HUES64 (cell line): ENCODE measurements around the gene DGKI.

ENCODE experiments used
- H3K27ac ChIP-seq: 2 replicates; pipeline ENCODE4 v1.7.0; 2013; ENCODE audit warnings: low read depth, low read length, inconsistent platforms
- H3K27me3 ChIP-seq: 2 replicates; pipeline ENCODE4 v1.6.1; 2013; ENCODE audit warnings: mild to moderate bottlenecking, low read length; ENCODE audit not compliant: insufficient read depth
- H3K36me3 ChIP-seq: 2 replicates; pipeline ENCODE4 v1.6.1; 2013; ENCODE audit warnings: mild to moderate bottlenecking, low read length; ENCODE audit not compliant: insufficient read depth
- H3K4me1 ChIP-seq: 2 replicates; pipeline ENCODE4 v1.6.1; 2013; ENCODE audit warnings: mild to moderate bottlenecking, low read length, moderate library complexity; ENCODE audit not compliant: insufficient read depth
- H3K4me3 ChIP-seq: 2 replicates; pipeline ENCODE4 v1.5.1; 2013; ENCODE audit warnings: mild to moderate bottlenecking, low read length, moderate library complexity
- H3K9ac ChIP-seq: 2 replicates; pipeline ENCODE4 v1.6.1; 2013; ENCODE audit warnings: mild to moderate bottlenecking, low read depth, low read length
- H3K9me3 ChIP-seq: 2 replicates; pipeline ENCODE4 v1.6.1; 2013; ENCODE audit warnings: low read depth, low read length; ENCODE audit not compliant: insufficient read depth
- WGBS: fragments of 150-250, 120-280 bp; methylation state at CpG from one replicate; pipeline ENCODE4 v1.1.7; 2013; ENCODE audit warnings: missing lambda C conversion rate; 5-methylcytosine and 5-hydroxymethylcytosine counted together

Gene DGKI

GRCh38 chr7:137636376-137636775 is 210.4 kb downstream of the DGKI start:
- H3K27me3 ChIP-seq: no peaks in the 10 kb centered on the region
- no peaks in the 10 kb centered on the region for H3K36me3 ChIP-seq
- no peak overlapping the region for H3K9ac ChIP-seq
- H3K4me1 ChIP-seq: no peaks in the 10 kb centered on the region
- H3K4me3 ChIP-seq: no peak overlapping the region
- 72% methylated on average over 2 of the region's 2 CpGs for WGBS
- H3K27ac ChIP-seq: no peak overlapping the region
- no peaks in the 10 kb centered on the region for H3K9me3 ChIP-seq

GRCh38 chr7:137635874-137636273 is 210.9 kb downstream of the DGKI start:
- no peaks in the 10 kb centered on the region for H3K27me3 ChIP-seq
- no peak overlapping the region for H3K4me3 ChIP-seq
- no peak overlapping the region for H3K27ac ChIP-seq
- no peak overlapping the region for H3K9ac ChIP-seq
- H3K4me1 ChIP-seq: no peaks in the 10 kb centered on the region
- WGBS: 93% methylated on average over 6 of the region's 6 CpGs
- H3K36me3 ChIP-seq: no peaks in the 10 kb centered on the region
- H3K9me3 ChIP-seq: no peaks in the 10 kb centered on the region

GRCh38 chr7:137635132-137635531 is 211.6 kb downstream of the DGKI start:
- no peak overlapping the region for H3K4me3 ChIP-seq
- H3K36me3 ChIP-seq: no peaks in the 10 kb centered on the region
- H3K9me3 ChIP-seq: no peaks in the 10 kb centered on the region
- H3K27me3 ChIP-seq: no peaks in the 10 kb centered on the region
- no peak overlapping the region for H3K9ac ChIP-seq
- WGBS: 97% methylated on average over 3 of the region's 3 CpGs
- no peaks in the 10 kb centered on the region for H3K4me1 ChIP-seq
- no peak overlapping the region for H3K27ac ChIP-seq

- Histone ChIP-seq H3K4me1 (no peaks in the 10 kb centered on the region), H3K9ac (no peak overlapping the region), H3K4me3 (no peak overlapping the region), H3K27me3 (no peaks in the 10 kb centered on the region), H3K9me3 (no peaks in the 10 kb centered on the region), H3K27ac (no peak overlapping the region), H3K36me3 (no peaks in the 10 kb centered on the region)
- WGBS: 90% methylated on average over 1 of the region's 1 CpG
Measured at GRCh38 chr7:137634356-137634755, 212.4 kb downstream of the DGKI start.

- Histone ChIP-seq H3K27me3 (no peaks in the 10 kb centered on the region), H3K36me3 (no peaks in the 10 kb centered on the region), H3K4me3 (no peak overlapping the region), H3K9ac (no peak overlapping the region), H3K9me3 (no peaks in the 10 kb centered on the region), H3K27ac (no peak overlapping the region), H3K4me1 (no peaks in the 10 kb centered on the region)
- WGBS: 98% methylated on average over 5 of the region's 5 CpGs
Measured at GRCh38 chr7:137633133-137633532, 213.6 kb downstream of the DGKI start.

GRCh38 chr7:137628216-137628615 is 218.6 kb downstream of the DGKI start:
- WGBS: 94% methylated on average over 3 of the region's 3 CpGs
- Histone ChIP-seq H3K9ac (no peak overlapping the region), H3K36me3 (no peaks in the 10 kb centered on the region), H3K4me3 (no peak overlapping the region), H3K27ac (no peak overlapping the region), H3K9me3 (no peaks in the 10 kb centered on the region), H3K4me1 (no peaks in the 10 kb centered on the region), H3K27me3 (no peaks in the 10 kb centered on the region)

GRCh38 chr7:137626469-137627067 is 220.2 kb downstream of the DGKI start:
- no peaks in the 10 kb centered on the region for H3K36me3 ChIP-seq
- 35% methylated on average over 8 of the region's 8 CpGs for WGBS
- H3K9me3 ChIP-seq: no peaks in the 10 kb centered on the region
- no peaks in the 10 kb centered on the region for H3K4me1 ChIP-seq
- no peak overlapping the region for H3K9ac ChIP-seq
- no peaks in the 10 kb centered on the region for H3K27me3 ChIP-seq
- H3K4me3 ChIP-seq: no peak overlapping the region
- H3K27ac ChIP-seq: no peak overlapping the region

- H3K4me1 ChIP-seq: no peaks in the 10 kb centered on the region
- no peak overlapping the region for H3K4me3 ChIP-seq
- no peaks in the 10 kb centered on the region for H3K9me3 ChIP-seq
- H3K9ac ChIP-seq: no peak overlapping the region
- H3K36me3 ChIP-seq: no peaks in the 10 kb centered on the region
- WGBS: 89% methylated on average over 7 of the region's 7 CpGs
- no peak overlapping the region for H3K27ac ChIP-seq
- no peaks in the 10 kb centered on the region for H3K27me3 ChIP-seq
Measured at GRCh38 chr7:137625197-137625596, 221.6 kb downstream of the DGKI start.

GRCh38 chr7:137619181-137619580 is 227.6 kb downstream of the DGKI start:
- Histone ChIP-seq H3K27ac (no peak overlapping the region), H3K4me3 (no peak overlapping the region), H3K9ac (no peak overlapping the region), H3K27me3 (no peaks in the 10 kb centered on the region), H3K4me1 (no peaks in the 10 kb centered on the region), H3K9me3 (no peaks in the 10 kb centered on the region), H3K36me3 (no peaks in the 10 kb centered on the region)
- 100% methylated on average over 1 of the region's 1 CpG for WGBS

- H3K4me1 ChIP-seq: no peaks in the 10 kb centered on the region
- 100% methylated on average over 1 of the region's 1 CpG for WGBS
Measured at GRCh38 chr7:137618748-137619147, 228.0 kb downstream of the DGKI start.

GRCh38 chr7:137613006-137613525 is 233.7 kb downstream of the DGKI start:
- Histone ChIP-seq H3K27ac (no peak overlapping the region), H3K36me3 (no peaks in the 10 kb centered on the region), H3K27me3 (no peaks in the 10 kb centered on the region), H3K4me1 (peaks cover 10% of the 10 kb centered on the region; the same call in 1 of the 2 replicates), H3K9ac (no peak overlapping the region), H3K9me3 (no peaks in the 10 kb centered on the region), H3K4me3 (no peak overlapping the region)
- 90% methylated on average over 2 of the region's 3 CpGs for WGBS

More at GRCh38 chr7:137618748-137619147, 228.0 kb downstream of the DGKI start:
- Histone ChIP-seq H3K36me3 (no peaks in the 10 kb centered on the region), H3K4me3 (no peak overlapping the region), H3K27me3 (no peaks in the 10 kb centered on the region), H3K27ac (no peak overlapping the region), H3K9ac (no peak overlapping the region), H3K9me3 (no peaks in the 10 kb centered on the region)

- no peak overlapping the region for H3K27ac ChIP-seq
- H3K9ac ChIP-seq: no peak overlapping the region
- 95% methylated on average over 2 of the region's 2 CpGs for WGBS
- H3K27me3 ChIP-seq: no peaks in the 10 kb centered on the region
- H3K9me3 ChIP-seq: no peaks in the 10 kb centered on the region
- no peak overlapping the region for H3K4me3 ChIP-seq
- H3K36me3 ChIP-seq: no peaks in the 10 kb centered on the region
- H3K4me1 ChIP-seq: peaks cover 10% of the 10 kb centered on the region; the same call in 1 of the 2 replicates
Measured at GRCh38 chr7:137611606-137612005, 235.2 kb downstream of the DGKI start.
